ENCODE data around the gene OVOL1.

The OVOL1 gene

DNA sequence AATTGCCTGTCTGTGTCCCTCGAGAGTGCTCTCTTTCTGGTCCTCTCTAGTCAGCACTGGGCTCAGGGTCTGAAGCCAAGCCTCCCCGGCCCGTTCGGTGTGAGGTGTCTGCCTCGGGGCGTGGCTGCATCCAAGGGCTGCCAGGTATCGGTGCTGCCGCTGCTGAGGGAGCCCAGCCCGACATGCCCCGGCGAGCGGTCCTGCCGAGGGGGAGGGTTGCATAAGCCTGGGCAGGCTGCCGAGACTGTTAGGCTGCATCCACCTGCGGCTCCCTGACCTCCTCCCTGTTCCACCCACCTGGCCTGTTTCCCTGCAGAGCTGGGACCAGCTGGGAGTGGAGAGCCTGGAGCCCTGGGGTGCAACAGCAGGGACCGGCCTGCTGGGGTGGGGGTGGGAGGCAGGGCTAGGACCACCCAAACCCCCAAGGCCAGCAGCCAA lies 6.3 kb downstream of the OVOL1 start:
- no peak for DNase-seq

DNA sequence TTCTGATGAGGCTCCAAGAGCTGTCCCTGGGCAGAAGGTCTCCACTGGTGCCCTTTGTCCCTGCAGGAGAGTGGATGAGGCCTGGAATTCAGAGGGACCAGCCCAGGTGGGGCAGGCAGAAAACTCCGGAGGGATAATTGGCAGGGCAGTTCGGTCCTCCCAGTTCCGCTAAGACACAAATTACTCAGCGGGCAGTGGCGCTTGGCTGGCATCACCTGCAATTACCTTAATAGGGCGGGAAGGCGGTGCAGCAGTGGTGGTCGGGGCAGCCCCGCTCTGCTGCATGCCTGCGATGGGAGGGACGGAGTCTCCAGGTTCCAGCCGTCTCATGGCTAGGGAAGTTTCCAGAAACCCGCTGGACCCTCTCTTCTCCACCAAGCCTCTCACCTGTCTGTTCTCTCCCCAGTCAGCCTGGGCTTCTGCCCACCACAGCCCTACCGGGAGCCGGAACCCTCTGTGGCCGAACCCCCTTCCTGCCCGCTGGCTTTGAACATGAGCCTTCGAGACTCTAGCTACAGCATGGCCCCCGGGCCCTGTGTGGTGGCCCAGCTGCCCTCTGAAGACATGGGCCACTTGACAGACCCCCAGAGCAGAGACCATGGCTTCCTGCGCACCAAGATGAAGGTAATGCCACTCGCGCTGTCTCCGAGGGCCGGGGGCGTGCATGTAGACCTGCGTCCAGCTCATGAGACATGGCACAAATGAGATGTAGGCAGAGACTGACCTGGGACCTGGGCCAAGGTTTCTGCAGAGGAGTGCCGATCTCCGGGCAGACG lies 7.0 kb downstream of the OVOL1 start:
- DNase-seq: no peak

DNA sequence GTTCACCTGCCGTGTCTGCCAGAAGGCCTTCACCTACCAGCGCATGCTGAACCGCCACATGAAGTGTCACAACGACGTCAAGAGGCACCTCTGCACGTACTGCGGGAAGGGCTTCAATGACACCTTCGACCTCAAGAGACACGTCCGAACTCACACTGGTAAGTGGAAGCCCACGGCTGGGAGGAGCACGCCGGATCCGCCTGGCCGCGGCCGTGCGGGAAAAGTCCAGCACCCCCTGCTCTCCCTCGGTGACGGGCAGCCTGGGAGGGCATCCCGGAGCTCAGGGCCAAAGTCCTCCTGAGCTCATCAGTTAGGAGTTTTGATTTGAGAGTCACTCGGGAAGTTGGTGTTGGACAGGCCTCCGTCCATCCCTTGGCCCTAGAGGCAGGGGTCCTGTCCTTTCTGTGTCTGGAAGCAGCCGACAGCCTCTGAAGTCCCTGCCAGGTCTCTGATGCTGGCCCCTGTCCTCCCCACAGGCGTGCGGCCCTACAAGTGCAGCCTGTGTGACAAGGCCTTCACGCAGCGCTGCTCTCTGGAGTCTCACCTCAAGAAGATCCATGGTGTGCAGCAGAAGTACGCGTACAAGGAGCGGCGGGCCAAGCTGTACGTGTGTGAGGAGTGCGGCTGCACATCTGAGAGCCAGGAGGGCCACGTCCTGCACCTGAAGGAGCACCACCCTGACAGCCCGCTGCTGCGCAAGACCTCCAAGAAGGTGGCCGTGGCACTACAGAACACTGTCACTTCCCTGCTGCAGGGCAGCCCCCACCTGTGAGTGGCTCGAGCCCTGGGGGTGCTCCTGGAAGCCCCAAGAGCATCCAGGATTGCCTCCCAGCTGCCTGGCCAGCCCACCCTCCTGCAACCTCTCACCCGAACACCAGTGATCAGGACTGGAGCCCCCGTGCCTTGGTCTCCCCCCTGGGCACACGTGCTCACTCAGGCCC lies 8.0 kb downstream of the OVOL1 start:
- no peak for DNase-seq

DNA sequence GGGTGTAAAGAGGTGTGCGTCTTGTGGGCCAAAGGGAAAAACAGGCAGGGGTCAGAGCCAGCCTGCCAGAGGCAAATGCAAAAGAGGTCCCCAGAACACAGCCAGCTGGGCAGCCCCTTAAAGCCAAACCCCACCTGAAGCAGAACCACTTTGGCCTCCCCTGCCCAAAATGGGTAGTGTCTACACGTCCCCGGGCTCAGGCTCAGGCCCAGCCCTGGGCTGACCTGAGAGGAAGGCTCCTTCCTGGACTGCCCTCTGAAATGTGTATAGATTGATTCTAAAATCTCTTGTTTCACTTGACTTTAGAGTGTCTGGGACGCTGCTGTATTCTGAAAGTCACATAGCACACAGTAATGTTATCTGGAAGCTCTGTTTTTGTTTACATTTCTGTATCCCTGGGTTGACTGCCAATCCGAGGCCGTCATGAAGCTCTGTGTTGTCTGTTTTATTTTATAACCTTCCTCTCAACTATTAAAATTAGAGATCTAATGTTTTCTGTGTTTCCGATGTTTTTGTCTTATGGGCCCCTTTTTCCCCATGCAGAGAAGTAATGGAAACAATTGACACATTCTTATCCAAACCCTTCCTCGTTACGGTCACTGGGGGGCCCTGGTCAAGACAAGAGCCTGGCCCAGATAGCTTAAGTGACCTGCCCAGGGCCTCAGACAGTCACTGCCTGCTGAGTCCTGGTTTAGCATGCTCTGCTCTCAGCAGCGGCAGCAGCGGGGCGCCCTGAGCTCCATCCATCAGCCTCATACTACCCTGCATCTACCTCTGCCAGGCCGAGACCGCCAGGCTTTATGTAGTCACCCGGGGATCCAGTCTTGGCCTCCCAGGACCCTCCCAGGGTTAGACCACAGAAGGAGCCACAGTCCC lies 10.1 kb downstream of the OVOL1 start:
- DNase-seq: no peak

DNA sequence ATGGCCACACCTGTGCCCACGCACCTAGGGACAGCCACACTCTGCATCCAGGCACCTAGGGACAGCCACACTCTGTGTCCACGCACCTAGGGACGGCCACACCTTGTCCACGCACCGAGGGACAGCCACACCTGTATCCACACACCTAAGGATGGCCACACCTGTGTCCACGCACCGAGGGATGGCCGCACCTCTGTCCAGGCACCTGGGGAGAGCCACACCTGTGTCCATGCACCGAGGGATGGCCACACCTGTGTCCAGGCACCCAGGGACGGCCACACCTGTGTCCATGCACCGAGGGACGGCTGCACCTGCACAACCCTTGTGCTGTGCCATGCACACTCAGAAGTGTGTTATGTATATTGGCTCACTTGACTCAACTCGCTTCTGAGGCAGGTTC lies 10.8 kb downstream of the OVOL1 start:
- DNase-seq: no peak

DNA sequence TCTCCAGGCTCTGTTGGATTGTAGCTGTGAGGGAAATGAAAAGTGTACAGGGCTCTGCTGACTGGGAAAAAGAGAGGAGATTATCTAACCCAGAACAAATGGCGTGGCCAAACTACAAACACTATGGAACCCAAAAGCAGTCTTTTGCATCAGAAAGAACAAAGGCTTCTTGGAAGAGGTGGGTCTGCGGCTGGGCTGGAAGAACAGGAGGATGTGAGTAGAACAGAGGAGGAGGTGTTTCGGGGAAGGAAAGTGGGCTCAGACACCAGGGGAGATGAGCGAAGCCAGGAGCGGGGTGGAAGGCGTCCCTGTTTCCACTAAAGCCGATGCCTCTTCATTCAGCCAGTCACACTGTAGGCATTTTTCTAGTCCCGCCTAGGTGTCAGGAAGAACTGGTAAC lies 12.0 kb downstream of the OVOL1 start:
- DNase-seq: no peak

DNA sequence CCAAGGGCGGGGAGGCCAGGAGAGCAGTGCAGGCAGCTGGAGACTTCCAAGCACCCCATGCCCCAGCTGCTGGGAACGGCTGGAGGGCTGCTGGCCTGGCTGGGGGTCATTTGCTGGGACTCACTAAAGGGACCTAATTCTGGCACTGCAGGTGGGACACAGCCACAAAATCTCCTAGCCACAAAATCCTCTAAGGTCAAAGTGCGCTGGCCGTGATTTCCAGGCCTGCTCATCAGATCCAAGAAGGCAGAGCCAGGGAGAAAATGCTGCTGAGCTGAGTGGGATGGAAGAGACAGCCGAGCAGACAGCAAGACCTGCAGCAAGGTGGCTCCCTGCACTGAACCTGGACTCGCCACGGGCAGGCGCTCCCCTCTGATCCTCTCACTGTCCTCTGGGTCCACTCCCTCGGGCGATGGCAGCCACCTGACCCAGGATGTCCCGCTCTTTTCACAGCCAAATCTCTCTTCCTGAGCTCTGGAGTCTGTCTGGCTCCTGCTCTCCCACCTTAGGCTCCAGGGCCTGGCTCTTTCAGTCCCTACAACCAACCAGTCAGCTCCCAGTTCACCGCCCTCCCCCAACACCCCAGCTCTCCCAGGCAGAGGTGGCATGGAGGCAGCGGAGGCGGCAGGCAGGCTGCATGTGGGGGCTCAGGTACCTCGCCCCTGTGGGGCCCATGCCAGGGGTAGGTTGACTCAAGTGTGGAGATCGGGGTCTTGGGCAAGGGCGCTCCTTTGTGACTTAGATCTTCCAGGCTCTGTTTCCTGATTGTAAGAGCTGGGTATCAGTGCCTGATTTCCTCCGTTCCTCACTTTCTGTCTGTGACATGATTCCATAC lies 14.5 kb downstream of the OVOL1 start:
- no peak for DNase-seq

DNA sequence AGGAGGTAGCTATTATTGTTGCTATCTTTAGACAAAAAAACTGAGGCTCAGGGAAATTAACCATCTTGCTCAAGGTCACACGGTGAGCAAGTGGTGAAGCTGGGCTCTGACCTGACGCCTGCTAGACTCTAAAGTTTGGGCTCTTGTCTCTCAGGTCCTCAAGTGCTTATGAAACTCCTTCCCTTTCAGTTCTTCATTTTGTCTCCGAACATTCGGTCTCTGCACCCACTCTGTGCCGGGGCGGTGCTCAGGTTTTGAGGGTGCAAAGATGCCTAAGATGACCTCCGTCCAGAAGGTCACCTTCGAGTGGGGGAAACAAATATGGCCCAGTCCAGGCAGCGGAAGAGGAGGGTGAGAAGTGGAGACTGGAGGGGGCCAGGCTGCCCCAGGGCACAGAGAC lies 16.0 kb downstream of the OVOL1 start:
- DNase-seq: no peak

DNA sequence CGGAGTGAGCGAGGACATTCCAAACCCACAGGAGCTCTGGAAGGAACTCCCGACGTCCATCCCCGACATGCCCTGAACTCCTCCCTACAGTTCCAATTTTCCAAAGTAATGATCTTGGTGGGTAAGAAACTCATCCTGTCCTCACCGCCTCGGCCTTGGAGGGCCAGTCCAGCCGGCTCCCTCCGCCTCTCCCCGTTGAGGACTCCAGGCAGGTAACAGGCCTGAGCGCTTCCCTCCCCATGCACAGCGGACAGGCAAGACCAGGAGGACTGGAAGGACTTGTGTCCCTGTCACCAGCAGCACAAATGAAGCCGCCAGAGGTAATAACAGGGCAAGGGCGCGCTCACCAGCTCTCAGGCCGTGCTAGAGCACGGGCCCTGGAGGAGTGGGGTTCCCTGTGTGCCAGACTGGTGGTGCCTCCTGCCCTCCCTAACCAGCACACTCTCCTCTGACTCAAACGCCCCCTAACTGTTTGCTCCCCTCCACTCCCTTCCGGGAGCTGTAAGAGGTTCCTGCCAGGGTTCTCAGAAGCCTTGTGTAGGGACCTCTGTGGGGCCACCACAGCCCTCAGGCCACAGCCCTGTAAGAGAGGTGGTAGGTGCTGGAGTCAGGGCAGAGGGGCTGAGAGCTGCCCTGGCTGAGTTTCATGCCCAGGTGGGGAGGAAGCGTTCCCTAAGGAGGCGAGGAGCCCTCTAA lies 17.1 kb downstream of the OVOL1 start:
- DNase-seq: no peak

DNA sequence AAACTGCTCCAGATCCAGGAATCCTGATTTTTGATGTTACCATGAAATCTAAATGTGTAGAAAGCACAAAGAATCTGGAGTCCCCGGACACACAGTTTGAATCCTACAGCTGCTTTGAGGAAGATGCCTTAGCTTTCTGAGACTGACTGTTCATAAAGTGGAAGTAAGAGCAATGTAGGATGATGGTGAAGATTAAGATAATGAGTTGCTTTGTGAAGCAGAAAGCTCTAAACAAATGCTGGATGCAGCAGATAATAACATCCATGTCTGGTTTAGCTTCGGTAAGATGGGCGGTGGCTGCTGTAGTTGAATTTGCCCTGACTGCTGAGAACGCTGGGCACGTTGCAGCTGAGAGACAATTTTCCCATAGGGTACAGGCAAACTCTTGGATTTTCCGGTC lies 20.1 kb downstream of the OVOL1 start:
- DNase-seq: no peak

DNA sequence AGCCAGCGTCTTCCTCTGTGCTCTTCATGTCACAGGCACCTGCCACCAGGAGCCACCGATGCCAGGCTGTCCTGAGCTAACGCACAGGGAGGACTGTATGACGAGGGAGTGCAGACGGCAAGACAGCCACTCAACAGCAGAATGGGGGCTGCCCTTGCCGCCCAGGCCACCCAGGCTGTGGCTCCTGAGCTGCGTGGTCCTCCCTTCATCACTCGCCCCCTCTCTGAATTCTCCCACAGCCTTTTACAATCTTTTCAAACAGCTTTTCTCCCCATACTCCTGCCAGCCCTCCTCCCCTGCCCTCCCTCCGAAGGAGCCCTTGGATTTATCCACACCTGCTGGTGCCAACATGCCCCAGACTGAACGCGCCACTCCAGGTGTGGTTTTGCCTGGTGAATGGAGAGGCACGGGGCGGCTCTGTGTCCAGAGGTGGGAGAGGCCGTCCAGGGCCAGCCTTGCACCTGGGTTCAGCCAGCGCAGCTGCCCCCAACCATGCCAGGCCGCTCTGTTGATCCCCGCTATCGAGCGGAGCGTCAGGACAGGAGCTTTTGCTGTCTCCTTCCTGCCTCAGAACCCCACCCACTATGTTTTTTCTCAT lies 22.0 kb downstream of the OVOL1 start:
- no peak for DNase-seq

DNA sequence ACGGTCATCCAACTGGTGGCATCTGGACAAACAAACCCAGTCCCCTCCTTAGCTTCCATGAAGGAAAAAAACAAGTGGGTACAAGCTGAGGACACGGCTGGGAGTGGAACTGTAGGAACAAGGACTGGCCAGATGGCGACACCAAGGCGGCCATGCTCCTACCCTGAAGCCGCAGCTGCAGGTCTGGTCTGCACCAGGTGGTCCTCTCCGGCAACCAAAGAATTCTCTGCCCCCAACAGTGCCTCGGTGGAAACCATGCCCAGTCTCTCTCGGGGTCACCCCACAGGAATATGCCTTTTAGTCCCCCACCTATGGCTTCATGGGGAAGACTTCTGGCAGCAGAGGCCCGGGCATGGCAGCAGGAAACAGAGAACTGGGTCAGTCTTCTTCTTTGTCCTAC lies 22.6 kb downstream of the OVOL1 start:
- DNase-seq: no peak

DNA sequence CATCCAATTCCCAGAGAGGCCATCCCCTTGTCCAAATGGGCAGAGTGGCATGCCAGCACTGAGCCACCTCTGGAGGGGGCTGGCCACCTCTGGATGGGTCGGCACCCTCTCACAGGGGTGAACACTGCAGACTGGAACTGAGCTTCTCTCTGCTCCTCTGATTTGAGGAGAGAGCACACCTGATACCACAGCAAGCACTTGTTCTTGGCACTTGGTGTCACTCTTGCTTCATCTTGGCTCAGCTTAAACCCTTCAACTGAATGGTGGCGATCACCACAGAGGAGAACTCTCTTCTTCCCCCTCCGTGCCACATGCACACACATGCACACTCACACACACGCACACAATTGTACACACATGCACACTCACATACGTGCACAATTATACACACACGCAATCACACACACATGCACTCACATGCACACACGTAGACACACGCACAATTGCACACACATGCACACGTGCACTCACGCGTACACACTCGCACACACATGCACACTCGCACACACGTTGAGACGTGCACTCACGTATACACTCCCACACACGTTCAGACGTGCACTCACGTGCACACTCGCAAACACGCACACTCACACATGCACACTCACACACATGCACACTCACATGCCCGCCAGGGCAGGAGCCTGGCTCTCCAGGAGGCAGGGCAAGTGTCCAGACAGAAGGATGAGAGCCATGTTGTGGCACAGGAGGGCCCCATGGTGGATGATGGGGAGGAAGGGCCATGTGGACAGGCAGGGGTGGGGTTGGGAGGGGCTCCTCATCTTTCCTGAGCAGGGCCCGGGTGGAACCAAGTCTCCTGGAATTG lies 23.4 kb downstream of the OVOL1 start:
- no peak for DNase-seq

DNA sequence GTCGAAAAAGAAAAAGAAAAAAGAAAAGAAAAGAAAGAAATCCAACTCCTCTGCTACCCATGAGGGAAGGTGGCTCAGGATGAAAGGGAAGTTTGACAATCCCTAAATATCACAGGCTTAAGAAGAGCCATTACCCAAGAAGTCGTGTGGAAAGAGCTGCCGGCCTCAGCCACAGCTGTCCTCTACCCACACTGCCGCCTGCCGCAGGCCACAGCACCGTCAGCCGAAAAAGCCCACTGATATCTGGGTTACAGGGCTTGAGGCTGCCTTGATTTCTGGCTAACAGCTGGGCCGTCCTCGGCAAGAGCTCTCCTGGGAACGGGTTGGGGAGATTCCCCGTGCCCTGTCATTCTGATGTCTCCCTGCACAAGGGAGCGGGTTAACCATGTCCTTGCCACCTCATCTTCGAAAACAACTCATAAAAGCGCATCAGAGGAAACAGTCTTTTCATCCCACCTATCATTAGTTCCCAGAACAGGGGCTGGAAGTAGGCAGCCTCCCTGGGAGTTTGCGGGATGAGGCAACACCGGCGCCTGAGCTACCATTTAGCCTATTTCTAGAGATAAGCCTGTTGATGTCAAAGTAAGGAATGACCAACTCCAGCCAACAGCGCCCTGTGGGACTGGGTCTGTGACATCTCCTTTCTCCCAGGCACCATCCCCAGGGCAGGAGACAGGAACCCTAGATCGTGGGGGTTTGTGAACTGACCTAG lies 25.1 kb downstream of the OVOL1 start:
- no peak for DNase-seq

DNA sequence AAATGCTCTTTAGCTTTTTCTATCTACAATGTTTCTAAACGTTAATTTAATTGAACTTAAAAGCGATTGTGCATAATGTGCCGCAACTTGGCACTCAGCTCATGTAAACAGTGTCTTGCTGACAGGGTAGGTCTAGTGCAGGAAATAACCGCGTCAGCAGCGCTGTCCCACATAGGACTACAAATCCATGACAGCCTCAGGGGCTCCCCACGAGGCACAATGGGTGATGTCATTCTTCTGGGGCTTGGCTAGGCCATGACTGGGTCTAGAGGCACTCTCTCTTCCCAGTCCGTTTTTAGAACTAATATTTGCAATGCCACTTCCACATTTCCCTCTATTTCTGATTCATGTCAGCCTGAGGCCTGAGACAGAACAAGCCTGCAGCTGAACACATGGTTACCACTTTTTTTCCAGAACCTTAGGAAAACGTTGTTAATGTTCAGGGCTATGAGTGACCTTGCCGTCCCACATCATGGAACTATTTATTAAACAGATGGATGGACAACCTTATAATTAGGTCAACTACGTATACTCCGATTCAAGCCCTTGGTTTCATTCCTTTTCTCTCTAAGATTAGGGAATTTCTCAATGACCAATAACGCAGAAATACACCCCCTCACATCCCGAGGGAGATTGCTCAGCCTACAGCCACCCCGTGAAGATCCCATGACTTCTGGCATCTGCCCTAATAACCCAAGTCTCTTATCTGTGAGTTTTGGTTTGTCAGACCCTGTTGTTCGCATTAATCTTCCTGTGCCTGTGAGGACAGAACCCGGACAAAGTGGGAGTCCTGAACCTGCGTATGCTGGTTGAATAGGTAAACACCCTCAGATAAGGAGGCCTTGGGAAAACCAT lies 27.5 kb downstream of the OVOL1 start:
- no peak for DNase-seq

DNA sequence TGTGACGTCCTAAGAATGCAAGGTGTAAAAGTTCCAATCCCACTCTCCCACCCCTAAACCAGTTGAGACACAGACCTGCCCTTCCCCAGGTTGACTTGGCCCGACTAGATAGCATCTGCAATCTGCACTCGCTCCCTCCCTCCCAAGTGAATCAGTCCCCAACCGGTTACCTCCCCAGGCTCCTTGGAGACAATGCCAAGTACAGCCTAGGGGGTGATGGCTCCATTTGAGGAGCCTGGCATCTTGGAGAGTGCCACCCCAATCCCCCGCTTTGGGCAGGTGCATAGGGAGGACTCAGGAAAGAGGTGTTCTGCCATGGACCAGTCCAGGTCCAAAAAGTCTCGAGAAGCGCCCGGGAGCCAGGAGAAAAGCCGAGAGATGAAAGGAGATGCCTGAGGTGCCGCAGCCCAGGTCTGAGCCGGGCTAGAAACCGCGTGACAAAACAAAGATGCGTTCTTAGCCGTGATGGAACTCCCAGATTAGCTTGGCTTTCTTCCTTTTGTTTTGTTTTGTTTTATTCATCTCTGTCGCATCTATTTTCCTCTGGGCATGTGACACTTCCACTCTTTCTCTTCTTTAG lies 28.2 kb downstream of the OVOL1 start:
- no peak for DNase-seq

DNA sequence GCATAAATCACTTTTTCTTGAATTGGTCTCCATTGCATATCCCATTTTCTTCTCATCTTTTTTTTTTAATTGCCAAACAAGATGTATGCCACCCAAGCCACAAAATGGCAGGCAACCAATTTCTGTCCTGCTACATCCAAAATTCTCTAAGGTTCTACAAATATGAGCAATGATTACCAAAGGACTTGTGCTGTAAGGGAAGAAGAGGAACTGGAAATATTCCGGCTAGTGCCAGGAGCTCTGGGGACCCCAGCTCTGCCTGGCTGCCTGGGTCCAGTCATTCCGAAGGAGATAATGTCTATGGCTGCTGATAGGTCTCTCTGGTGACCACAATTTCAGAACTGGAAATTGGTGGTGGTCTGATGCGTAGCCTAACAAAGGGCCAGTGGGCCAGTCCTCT lies 29.8 kb downstream of the OVOL1 start:
- no peak for DNase-seq

DNA sequence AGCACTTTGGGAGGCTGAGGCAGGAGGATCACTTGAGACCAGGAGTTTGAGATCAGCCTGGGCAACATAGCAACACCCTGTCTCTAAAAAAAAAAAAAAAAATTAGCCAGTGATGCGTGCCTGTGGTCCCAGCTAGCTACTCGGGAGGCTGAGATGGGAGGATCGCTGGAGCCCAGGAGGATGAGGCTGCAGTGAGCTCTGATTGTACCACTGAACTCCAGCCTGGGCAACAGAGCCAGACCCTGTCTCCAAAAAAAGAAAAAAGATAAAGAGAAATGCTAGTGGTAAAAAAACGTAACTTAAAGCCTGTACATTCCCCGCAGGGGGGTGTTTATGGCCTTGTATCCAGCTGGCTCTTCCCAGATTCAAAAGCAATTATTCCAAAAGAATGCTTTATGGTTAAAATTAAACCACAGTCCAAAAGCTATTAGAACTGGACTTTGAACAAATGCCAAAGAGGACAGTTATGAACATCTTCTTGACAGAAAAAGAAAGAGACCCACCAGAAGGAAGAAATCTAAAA lies 30.5 kb downstream of the OVOL1 start:
- DNase-seq: no peak
